Measurements from ENCODE around the gene PI4K2A.

PI4K2A gene

DNA sequence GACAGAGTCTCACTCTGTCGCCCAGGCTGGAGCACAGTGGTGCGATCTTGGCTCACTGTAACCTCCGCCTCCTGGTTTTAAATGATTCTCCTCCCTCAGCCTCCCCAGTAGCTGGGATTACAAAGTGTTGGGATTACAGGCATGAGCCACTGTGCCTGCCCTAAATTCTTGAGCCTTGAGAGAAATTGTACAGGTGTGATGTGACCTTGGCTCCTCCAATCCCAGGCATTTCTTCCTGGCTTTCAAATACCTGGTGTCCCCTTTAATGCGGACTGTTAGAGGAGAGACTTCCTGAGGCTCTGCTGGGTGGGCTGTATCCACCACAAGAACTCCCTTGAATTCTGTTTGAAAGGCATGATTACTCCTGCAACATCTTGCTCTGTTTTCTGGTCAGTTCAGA lies 22.2 kb upstream of the PI4K2A start:
- H3K4me3 ChIP-seq (ENCODE audit: low read depth, low read length): no peak overlapping the region
- TF ChIP-seq, protein P1, sequence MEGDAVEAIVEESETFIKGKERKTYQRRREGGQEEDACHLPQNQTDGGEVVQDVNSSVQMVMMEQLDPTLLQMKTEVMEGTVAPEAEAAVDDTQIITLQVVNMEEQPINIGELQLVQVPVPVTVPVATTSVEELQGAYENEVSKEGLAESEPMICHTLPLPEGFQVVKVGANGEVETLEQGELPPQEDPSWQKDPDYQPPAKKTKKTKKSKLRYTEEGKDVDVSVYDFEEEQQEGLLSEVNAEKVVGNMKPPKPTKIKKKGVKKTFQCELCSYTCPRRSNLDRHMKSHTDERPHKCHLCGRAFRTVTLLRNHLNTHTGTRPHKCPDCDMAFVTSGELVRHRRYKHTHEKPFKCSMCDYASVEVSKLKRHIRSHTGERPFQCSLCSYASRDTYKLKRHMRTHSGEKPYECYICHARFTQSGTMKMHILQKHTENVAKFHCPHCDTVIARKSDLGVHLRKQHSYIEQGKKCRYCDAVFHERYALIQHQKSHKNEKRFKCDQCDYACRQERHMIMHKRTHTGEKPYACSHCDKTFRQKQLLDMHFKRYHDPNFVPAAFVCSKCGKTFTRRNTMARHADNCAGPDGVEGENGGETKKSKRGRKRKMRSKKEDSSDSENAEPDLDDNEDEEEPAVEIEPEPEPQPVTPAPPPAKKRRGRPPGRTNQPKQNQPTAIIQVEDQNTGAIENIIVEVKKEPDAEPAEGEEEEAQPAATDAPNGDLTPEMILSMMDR (IDR thresholded peaks at IDR 0.05; ENCODE audit: low read depth, low read length): no peak

DNA sequence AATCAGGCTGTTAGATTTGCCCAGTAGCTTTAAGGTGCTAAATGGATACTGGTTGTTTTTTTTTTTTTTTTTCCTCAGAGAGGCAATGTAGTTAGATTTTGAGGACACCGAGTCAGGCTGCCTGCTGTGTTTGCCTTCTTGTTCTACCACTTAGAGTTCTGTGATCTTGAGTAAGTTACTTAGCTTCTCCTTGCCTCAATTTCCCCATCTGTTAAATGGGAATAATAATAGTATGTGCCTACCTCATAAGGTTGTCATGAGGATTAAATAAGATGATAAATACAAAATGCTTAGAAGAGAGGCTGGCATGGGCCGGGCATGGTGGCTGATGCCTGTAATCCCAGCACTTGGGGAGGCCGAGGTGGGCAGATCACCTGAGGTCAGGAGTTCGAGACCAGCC lies 21.7 kb upstream of the PI4K2A start:
- TF ChIP-seq, protein P1 (IDR thresholded peaks at IDR 0.05; ENCODE audit: low read depth, low read length): no peak
- H3K4me3 ChIP-seq (ENCODE audit: low read depth, low read length): no peak overlapping the region

DNA sequence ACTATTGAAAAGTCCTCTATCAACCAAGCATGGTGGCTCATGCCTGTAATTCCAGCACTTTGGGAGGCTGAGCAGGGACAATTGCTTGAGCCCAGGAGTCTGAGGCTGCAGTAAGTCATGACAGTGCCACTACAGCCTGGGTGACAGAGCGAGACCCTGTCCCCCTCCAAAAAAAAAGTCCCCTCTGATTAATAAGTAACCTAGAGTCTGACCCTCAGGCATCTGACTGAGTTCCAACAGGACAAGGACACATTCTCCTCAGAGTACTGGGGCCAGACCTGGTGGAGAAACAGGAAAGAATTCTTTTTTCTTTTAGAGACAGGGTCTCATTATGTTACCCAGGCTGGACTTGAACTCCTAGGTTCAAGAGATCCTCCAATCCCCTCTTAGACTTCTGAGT lies 17.2 kb upstream of the PI4K2A start:
- no peak overlapping the region for H3K4me3 ChIP-seq (ENCODE audit: low read depth, low read length)
- TF ChIP-seq, protein P1 (IDR thresholded peaks at IDR 0.05; ENCODE audit: low read depth, low read length): no peak

GRCh38 chr10:97627731-97628130 lies 12.7 kb upstream of the PI4K2A start:
- no peak overlapping the region for H3K4me3 ChIP-seq (ENCODE audit: low read depth, low read length)
- TF ChIP-seq, protein P1 (IDR thresholded peaks at IDR 0.05; ENCODE audit: low read depth, low read length): no peak

- H3K4me3 ChIP-seq (ENCODE audit: low read depth, low read length): no peak overlapping the region
- TF ChIP-seq, protein P1 (IDR thresholded peaks at IDR 0.05; ENCODE audit: low read depth, low read length): no peak
Measured at GRCh38 chr10:97628228-97628627, 12.2 kb upstream of the PI4K2A start.

DNA sequence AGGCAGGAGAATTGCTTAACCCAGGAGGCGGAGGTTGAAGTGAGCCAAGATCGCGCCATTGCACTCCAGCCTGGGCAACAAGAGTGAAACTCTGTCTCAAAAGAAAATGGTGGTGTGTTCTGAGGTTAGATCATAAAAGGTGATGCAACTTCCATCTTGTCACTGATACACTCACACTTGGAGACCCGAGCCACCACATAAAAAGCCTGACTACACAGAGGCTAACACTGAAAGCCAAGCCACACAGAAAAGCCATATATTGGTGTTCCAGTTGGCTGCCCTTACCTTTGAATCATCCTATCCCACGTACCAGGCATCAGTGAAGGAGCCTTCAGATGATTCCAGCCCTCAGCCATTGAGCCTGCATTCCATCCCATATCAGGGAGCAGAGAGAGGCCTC lies 11.2 kb upstream of the PI4K2A start:
- TF ChIP-seq, protein P1 (IDR thresholded peaks at IDR 0.05; ENCODE audit: low read depth, low read length): no peak
- H3K4me3 ChIP-seq (ENCODE audit: low read depth, low read length): no peak overlapping the region

- TF ChIP-seq, protein P1 (IDR thresholded peaks at IDR 0.05; ENCODE audit: low read depth, low read length): no peak
- no peak overlapping the region for H3K4me3 ChIP-seq (ENCODE audit: low read depth, low read length)
Measured at GRCh38 chr10:97631098-97631497, 9.4 kb upstream of the PI4K2A start.
